ENCODE measurements around the gene KNDC1. TPM values are rescaled to one million over a fixed set of nuclear protein-coding genes. Genes with fewer than 3 reads are reported as not detected.

Gene KNDC1
- total and polyA plus RNA-seq, 2 of the 4 experiments (the other 2 are of a cell fraction): 0.18 to 1.1 TPM

DNA sequence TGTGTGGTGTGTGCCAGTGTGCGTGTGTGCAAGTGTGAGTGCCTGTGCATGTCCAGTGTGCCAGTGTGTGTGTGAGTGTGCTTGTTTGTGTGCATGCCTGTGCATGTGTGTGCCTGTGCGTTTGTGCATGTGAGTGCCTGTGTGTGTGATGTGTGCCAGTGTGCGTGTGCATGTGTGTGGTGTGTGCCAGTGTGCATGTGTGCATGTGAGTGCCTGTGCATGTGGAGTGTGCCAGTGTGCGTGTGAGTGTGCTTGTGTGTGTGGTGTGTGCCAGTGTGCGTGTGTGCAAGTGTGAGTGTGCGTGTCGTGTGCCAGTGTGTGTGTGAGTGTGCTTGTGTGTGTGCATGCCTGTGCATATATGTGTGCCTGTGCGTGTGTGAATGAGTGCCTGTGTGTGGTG is 38.5 kb upstream of the KNDC1 start:
- H3K56ac ChIP-seq (ENCODE audit: extremely low read depth, insufficient read depth, low read length): no peak overlapping the region
- ChIA-PET POLR2A (ENCODE audit: unreplicated experiment) (no interaction called here), CTCF (no interaction called here)
- H4K8ac ChIP-seq (ENCODE audit: low read depth in 2 of 2, low read length in 2 of 2): no peak overlapping the region
- H3K9me3 ChIP-seq (ENCODE audit: control insufficient read depth, insufficient read depth, low read length): peaks cover 10% of the 10 kb centered on the region; the same call in 1 of the 2 replicates
- no peaks in the 10 kb centered on the region for H3K79me1 ChIP-seq (ENCODE audit: low read depth in 1 of 2, low read length in 2 of 2)
- H3K27me3 ChIP-seq (ENCODE audit: control insufficient read depth, insufficient read depth, low read length): no peaks in the 10 kb centered on the region; the same call in 1 of the 2 replicates
- peak overlapping the region; percentile 23 for H2AFZ ChIP-seq (replicated peaks; ENCODE audit: low read length, poor library complexity)
- H2BK120ac ChIP-seq (ENCODE audit: low read depth, low read length): no peak overlapping the region
- H2AK5ac ChIP-seq (ENCODE audit: low read depth, low read length): no peak overlapping the region
- no peaks in the 10 kb centered on the region for H3K36me3 ChIP-seq (ENCODE audit: control insufficient read depth, insufficient read depth, low read length)
- H3K9me1 ChIP-seq (ENCODE audit: insufficient read depth, low read length): no peaks in the 10 kb centered on the region
- no peak overlapping the region for H3K4me2 ChIP-seq (ENCODE audit: low read depth, low read length)
- no peak for TF ChIP-seq CHD1 (IDR thresholded peaks at IDR 0.05; ENCODE audit: low read depth, low read length)
- no peak for TF ChIP-seq FOS (IDR thresholded peaks at IDR 0.05; ENCODE audit: low read depth, low read length)
- TF ChIP-seq, protein P1, sequence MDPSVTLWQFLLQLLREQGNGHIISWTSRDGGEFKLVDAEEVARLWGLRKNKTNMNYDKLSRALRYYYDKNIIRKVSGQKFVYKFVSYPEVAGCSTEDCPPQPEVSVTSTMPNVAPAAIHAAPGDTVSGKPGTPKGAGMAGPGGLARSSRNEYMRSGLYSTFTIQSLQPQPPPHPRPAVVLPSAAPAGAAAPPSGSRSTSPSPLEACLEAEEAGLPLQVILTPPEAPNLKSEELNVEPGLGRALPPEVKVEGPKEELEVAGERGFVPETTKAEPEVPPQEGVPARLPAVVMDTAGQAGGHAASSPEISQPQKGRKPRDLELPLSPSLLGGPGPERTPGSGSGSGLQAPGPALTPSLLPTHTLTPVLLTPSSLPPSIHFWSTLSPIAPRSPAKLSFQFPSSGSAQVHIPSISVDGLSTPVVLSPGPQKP (IDR thresholded peaks at IDR 0.05; ENCODE audit: borderline replicate concordance, low read depth, low read length): no peak
- TF ChIP-seq, protein P2, sequence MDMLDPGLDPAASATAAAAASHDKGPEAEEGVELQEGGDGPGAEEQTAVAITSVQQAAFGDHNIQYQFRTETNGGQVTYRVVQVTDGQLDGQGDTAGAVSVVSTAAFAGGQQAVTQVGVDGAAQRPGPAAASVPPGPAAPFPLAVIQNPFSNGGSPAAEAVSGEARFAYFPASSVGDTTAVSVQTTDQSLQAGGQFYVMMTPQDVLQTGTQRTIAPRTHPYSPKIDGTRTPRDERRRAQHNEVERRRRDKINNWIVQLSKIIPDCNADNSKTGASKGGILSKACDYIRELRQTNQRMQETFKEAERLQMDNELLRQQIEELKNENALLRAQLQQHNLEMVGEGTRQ (IDR thresholded peaks at IDR 0.05; ENCODE audit: low read depth, low read length): no peak
- TF ChIP-seq NFE2L2 (IDR thresholded peaks at IDR 0.05; ENCODE audit: low read depth, low read length): no peak
- no peak for TF ChIP-seq RCOR1 (IDR thresholded peaks at IDR 0.05; ENCODE audit: insufficient replicate concordance, low read length)
- TF ChIP-seq POLR2A (IDR thresholded peaks at IDR 0.05; ENCODE audit: low read depth, low read length): no peak
- TF ChIP-seq RAD21 (IDR thresholded peaks at IDR 0.05; ENCODE audit: low read length): no peak
- no peak for TF ChIP-seq SMC3 (IDR thresholded peaks at IDR 0.05; ENCODE audit: low read depth, low read length)
- no peak for TF ChIP-seq MXI1 (IDR thresholded peaks at IDR 0.05; ENCODE audit: borderline replicate concordance, low read depth, low read length)
- TF ChIP-seq BHLHE40 (IDR thresholded peaks at IDR 0.05; ENCODE audit: low read depth, low read length): no peak
- no peak for TF ChIP-seq MAFK (IDR thresholded peaks at IDR 0.05; ENCODE audit: low read depth, low read length)
- TF ChIP-seq RFX5 (IDR thresholded peaks at IDR 0.05; ENCODE audit: low read depth, low read length): no peak
- TF ChIP-seq CEBPB (IDR thresholded peaks at IDR 0.05; ENCODE audit: low read depth, low read length): no peak
- TF ChIP-seq CTCF (conservative IDR thresholded peaks at IDR 0.05; ENCODE audit: low read depth, low read length): no peak
- in situ Hi-C loops (cut with MboI; ENCODE audit: low sequenced_read_pairs): no loop called here
- no peak overlapping the region for H4K91ac ChIP-seq (ENCODE audit: insufficient read depth, low read depth, low read length)
- H2AK9ac ChIP-seq (replicated peaks; ENCODE audit: low read depth, low read length, poor library complexity): no peak overlapping the region
- peak overlapping the region; percentile 12 for H2BK5ac ChIP-seq (ENCODE audit: low read depth, low read length, poor library complexity, severe bottlenecking)
- H4K20me1 ChIP-seq (ENCODE audit: insufficient read depth, low read length): no peaks in the 10 kb centered on the region
- no peak overlapping the region for H3K18ac ChIP-seq (ENCODE audit: low read depth, low read length)
- no peak overlapping the region for H3K23ac ChIP-seq (ENCODE audit: low read depth, low read length)
- no peak overlapping the region for H4K5ac ChIP-seq (ENCODE audit: low read depth, low read length)
- no peak overlapping the region for H3K9ac ChIP-seq (ENCODE audit: low read depth, low read length)
- DNase-seq: no peak
- dilution Hi-C loops (cut with HindIII; ENCODE audit: low sequenced_read_pairs, unreplicated experiment): no loop called here
- no peak overlapping the region for H2BK20ac ChIP-seq (ENCODE audit: low read depth, low read length)
- WGBS, 2 experiments (ENCODE audit: extremely low coverage in 2 of 2, insufficient read length in 1 of 2): 93% methylated on average over 7 of the region's 8 CpGs; no CpG with 5 or more reads in 1 of the 2 experiments
- no peak overlapping the region for H2BK15ac ChIP-seq (ENCODE audit: low read depth, low read length)
- no peak overlapping the region for H3K4ac ChIP-seq (ENCODE audit: low read depth, low read length)
- no TSS peak for BruUV-seq (replicated peaks)
- no peak overlapping the region for H3K27ac ChIP-seq (ENCODE audit: insufficient read depth, low read length)
- H3K4me3 ChIP-seq (ENCODE audit: insufficient read depth, low read depth, low read length): no peak overlapping the region
- no peaks in the 10 kb centered on the region for H3K4me1 ChIP-seq (ENCODE audit: control insufficient read depth, insufficient read depth, low read length)
- no peak for ATAC-seq (ENCODE audit: low read depth)
- H3K14ac ChIP-seq (replicated peaks; ENCODE audit: low read depth, low read length): no peak overlapping the region
- intact Hi-C loops (cut with micrococcal nuclease): no loop called here
